Loucy (cell line): ENCODE results near the gene CDYL.

ENCODE experiments used
- CTCF ChIP-seq: fragments of 200-600 bp; sonication (generic); conservative IDR thresholded peaks from 2 replicates; pipeline ENCODE4 v1.5.1; 2014; ENCODE audit warnings: mild to moderate bottlenecking, antibody characterized with exemption, low read length
- EZH2phosphoT487 ChIP-seq: fragments of 200-600 bp; IDR thresholded peaks from 2 replicates; pipeline ENCODE4 v1.6.1; 2018; ENCODE audit warnings: antibody characterized with exemption, mild to moderate bottlenecking, moderate library complexity, borderline replicate concordance

- TF ChIP-seq CTCF (peak; percentile 54), EZH2phosphoT487 (no peak)
These were observed 67.9 kb downstream of the CDYL start for GRCh38 chr6:4844108-4844507.
